GM20000 (cell line): ENCODE measurements around the gene LILRB3.
"Not testable (repeated sequence)": the region's sequence is repeated elsewhere in the genome, so short reads cannot be mapped to it uniquely, and the experiment has no call there.

Experiments
- DNase-seq: peaks from one replicate; pipeline ENCODE4 v3.0.0; 2012; ENCODE audit warnings: low spot score
- TF ChIP-seq, protein P1 (sequence below): IDR thresholded peaks from 2 replicates; pipeline ENCODE4 v1.5.1; 2012; ENCODE audit warnings: mild to moderate bottlenecking, control low read depth; ENCODE audit errors: extremely low read depth, missing control alignments

The LILRB3 gene

DNA sequence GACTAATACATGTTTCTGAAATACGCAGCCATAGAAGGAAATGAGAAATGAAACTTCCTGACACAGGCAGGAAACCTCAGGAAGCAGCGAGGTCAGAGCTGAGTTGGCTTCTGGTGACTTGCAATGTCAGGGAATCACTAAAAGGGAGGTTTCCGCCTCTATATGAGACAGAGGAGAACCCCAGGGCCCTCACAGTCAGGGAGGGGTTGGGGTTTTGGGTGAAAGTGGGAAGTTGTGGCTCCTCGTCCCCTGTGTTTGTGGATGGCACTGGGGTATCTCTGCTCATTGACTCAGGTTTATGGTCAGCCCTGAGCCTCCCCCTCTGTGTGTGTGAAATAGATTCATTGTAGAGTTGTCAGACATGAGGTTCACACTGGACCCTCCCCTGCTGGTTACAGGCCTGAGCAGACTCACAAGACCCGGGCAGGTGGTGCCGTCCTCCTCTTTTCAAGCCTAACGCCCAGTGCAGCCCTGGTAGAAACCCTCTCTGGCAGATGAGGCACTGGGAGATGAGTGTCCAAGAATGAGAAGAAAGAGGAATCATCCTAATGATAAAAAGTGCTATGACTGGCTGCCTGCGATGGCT lies 25.3 kb upstream of the LILRB3 start:
- DNase-seq: no peak
- TF ChIP-seq, protein P1, sequence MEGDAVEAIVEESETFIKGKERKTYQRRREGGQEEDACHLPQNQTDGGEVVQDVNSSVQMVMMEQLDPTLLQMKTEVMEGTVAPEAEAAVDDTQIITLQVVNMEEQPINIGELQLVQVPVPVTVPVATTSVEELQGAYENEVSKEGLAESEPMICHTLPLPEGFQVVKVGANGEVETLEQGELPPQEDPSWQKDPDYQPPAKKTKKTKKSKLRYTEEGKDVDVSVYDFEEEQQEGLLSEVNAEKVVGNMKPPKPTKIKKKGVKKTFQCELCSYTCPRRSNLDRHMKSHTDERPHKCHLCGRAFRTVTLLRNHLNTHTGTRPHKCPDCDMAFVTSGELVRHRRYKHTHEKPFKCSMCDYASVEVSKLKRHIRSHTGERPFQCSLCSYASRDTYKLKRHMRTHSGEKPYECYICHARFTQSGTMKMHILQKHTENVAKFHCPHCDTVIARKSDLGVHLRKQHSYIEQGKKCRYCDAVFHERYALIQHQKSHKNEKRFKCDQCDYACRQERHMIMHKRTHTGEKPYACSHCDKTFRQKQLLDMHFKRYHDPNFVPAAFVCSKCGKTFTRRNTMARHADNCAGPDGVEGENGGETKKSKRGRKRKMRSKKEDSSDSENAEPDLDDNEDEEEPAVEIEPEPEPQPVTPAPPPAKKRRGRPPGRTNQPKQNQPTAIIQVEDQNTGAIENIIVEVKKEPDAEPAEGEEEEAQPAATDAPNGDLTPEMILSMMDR: no peak

DNA sequence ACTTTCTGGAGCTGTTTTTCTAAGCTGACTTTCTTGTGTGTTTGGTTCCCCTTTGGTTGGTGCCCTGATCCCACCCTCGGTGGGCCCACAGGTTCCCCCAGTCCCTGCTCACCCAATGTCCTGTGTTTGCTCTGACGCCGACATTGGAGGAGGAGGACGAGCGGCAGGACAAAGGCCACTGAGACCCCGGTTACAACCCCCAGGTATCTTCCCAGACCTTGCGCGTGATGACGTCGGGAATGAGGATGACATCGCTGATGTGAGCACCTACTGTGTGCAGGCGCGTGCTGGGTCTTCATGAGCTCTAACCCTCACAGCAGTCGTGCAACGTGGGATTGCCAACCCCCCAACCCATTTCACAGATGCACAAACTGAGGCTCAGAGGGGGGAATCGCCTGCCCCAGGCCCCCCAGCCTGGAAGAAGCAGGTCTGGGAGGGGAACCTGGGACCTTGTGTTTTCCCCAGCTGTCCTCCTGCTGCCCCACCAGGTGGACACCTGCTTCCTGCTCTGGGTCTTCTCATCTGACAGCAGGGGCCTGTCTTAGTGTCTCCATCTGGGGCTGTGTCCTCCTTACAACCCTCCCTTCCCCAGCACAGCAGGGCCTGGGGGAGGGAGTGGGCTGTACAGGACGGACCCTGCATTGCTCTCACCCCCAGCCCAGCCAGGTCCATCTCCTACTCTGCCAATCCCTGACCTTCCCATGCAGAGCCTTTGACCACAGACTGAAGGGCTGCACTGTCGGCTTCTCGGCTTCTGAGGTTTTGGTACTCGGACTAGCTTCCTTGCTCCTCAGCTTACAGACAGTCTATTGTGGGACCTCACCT lies 24.5 kb upstream of the LILRB3 start:
- DNase-seq: no peak
- TF ChIP-seq, protein P1: no peak

DNA sequence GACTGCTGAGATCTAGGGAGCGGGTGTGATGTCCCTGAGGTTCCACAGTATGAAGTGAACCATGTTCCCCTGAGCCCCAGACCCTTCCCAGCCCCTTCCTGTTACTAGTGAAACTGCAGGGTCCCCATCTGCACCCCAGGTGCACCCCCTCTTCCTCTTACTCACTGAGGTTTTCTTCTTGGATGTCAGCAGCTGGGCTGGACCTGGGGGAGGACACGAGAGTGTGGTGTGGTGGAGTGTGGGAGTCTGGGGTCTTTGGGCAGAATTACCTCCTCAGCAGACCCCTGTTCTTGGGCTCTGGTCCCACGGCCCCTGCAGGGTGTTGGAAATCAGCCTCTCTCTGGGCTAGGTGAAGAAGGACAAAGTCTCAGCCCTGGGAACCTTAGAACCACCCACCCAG lies 23.1 kb upstream of the LILRB3 start:
- TF ChIP-seq, protein P1: no peak
- DNase-seq: no peak

DNA sequence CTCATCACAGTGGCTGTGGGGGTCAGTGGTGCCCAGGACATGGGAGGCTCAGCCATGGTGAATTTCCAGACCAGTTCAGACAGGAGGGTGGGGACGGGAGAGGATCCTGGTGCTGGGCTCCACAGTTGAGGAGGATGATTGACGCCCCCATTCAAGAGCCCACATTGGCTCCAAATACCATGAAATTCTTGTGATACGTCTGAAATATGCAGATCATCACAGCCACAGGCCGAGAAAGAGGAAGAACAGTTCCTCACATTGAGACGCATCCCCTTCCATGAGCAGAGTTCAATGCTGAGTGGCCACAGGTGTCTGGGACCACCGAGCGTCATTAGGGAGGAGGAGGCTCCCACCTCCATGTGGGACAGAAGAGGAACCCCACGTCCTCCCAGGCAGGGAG lies 21.0 kb upstream of the LILRB3 start:
- not testable (repeated sequence) for DNase-seq

DNA sequence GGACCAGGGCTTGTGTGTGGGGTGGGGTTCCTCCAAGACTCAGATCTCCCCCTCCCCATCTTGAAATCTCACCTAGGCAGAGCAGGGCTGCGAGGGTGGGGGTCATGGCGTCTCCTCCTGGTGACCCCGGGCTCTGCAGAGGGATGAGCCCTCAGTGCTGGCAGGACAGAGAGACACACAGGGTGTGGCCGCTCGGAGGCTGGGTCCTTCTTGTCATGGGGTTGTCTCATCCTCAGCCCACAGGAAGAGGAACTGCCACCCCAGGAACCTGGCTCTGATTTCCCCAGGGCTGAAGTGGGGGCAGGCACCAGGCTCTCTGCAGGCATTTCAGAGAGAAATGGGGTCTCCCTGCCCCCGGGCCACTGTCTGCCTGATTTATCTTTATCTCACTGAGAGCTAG lies 19.8 kb upstream of the LILRB3 start, which contains the start of gene LILRA6:
TSS of gene LILRA6 (minus strand) at position 145 of the 400 bp plus-strand sequence.
- not testable (repeated sequence) for DNase-seq

DNA sequence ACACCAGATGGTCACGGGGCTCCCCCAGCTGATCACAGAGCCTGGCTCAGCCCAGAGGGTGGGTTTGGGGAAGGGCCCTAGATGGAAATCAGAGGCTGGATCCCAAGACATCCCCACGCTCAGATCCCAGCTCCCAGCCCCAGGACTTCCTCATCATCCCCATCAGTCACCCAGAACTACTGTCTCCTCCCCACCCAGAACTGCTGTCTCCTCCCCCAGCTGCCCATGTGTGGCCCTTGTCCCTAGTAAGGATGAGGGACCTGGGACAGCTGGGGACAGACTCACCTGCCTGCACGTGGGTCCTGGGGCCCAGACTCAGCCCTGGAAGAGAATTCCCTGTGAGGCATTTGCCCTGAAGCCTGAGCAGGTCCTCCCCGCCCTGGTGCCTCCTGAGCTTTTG lies 19.4 kb upstream of the LILRB3 start:
- DNase-seq: not testable (repeated sequence)

DNA sequence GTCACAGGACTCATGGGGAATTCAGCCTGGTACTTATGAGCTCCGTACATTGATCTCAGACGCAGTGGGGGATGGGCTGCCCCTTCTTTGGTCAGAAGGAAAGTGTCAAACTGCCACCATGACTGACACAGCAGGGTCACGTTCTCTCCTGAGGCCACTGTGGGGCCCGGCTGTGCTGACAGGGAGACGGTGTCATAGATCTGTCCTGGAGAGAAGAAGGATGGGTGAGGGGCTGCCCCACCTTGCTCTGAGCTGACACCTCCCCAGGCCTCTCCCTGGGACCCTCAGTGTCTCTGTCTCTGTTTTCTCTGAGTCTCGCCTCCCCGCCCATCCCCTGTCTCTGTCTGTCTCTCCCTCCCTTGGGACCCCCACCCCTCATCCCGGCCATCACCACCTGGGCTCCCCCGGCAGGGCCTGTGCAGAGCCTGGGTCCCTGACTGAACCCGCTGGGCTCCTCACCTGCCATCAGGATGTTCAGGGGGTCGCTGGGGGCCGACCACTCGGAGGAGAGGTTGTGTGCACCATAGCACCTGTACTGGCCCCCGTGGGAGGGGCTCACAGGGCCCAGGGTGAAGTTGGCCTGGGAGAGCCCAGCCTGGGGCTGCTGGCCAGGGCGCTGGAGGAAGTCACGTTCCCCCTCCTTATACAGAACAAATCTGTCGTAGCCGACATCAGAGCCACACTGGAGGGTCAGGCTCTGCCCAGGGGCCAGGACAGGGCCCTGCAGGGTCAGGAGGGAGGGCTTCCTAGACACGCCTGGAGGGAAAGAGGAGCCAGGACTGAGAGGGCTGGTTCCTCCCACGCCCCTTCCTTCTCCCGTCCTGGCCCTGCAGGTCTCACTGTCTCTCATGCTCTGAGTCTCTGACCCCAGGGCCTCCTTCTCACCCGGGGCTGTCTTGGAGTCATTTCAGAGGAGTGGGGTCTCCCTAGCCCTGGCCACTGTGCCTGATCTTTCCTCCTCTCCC lies 17.8 kb upstream of the LILRB3 start:
- not testable (repeated sequence) for DNase-seq

DNA sequence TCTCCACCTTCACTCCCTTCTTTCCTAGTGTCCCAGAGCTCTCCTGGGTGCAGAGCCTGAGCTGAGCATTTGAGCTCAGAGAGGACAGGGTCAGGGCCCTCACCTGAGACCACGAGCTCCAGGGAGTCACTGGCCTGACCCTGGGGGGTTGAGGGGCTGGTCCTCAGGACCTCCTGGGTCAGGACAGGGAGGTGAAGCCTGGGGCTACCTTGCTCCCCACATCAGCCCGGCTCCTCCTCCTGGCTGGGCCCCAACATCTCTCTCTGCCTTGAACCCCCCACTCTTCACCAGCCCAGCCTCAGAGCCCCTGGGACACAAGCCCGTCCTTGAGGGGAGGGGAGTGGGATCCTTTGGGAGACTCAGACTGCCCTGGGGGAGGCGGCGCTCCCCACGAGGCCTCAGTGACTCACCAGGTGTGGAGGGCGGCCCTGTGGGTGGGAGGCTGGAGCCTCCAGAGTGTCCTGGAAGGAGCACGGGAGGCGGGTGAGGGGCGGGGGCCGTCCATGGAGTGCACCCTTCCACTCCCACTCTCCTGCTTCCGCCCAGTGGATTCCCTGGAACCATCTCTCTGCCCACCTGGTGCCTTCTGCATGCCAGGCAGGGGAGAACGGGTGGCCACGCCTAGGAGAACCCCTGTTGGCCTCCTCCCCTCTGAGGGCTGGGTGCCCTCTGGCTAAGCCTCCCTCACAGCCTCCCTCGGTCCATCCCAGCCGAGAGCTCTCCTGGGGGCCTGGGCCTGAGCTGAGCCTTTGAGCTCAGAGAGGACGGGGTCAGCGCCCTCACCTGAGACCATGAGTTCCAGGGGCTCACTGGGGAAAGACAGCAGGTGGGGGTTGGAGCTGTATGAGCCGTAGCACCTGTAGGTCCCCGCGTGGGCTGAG lies 16.9 kb upstream of the LILRB3 start:
- DNase-seq: not testable (repeated sequence)

DNA sequence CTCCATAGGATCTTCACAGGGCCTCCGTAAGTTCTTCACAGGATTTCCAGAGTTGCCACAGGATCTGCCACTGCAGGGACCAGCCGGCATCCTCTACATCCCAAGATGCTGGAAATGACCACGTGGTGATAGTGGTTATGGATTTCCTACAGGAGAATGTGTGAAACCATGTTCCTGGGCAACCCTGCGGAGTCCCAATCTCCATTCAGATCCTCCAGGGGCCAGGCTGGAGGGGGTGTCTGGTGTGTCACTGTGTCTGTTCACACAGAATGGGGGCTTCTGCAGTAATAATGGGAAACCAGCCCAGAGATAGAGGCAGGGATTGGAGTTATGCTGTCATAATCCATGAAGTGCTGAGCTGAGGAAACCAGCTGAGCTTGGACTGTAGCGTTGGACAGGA lies 11.1 kb upstream of the LILRB3 start:
- DNase-seq: no peak
- TF ChIP-seq, protein P1: no peak
